Measurements from ENCODE around the gene PUM2. TPM values are rescaled to one million over a fixed set of nuclear protein-coding genes. Genes with fewer than 3 reads are reported as not detected.

Gene PUM2
- total and polyA plus RNA-seq, 2 of the 13 experiments (the other 11 are each of a cell fraction or from before 2014, with no cell fraction given), result 69.6 to 69.8 TPM

- TF ChIP-seq THAP7 (CRISPR knock-in tag; IDR thresholded peaks at IDR 0.05) (no peak), SCMH1 (CRISPR knock-in tag; IDR thresholded peaks at IDR 0.05; ENCODE audit: borderline replicate concordance) (no peak), YEATS4 (CRISPR knock-in tag; IDR thresholded peaks at IDR 0.05; ENCODE audit: borderline replicate concordance) (no peak), ARID5B (CRISPR knock-in tag; IDR thresholded peaks at IDR 0.05) (peak; percentile 21; the same call in 1 of the 2 replicates), SP140L (CRISPR knock-in tag; IDR thresholded peaks at IDR 0.05; ENCODE audit: borderline replicate concordance) (no peak), HNF1A (IDR thresholded peaks at IDR 0.05; ENCODE audit: low read depth) (no peak), HNF1A (CRISPR knock-in tag; IDR thresholded peaks at IDR 0.05; ENCODE audit: borderline replicate concordance) (peak; percentile 18; the same call in 1 of the 2 replicates), KDM2A (CRISPR knock-in tag; IDR thresholded peaks at IDR 0.05; ENCODE audit: borderline replicate concordance, low read depth) (0 out of 2 replicates have a peak, but pooled peaks have one; percentile 39), MXD4 (CRISPR knock-in tag; IDR thresholded peaks at IDR 0.05) (0 out of 2 replicates have a peak, but pooled peaks have one; percentile 38), ARID2 (CRISPR knock-in tag; IDR thresholded peaks at IDR 0.05; ENCODE audit: borderline replicate concordance) (0 out of 2 replicates have a peak, but pooled peaks have one; percentile 47), ZNF580 (CRISPR knock-in tag; IDR thresholded peaks at IDR 0.05; ENCODE audit: borderline replicate concordance, low read depth) (0 out of 2 replicates have a peak, but pooled peaks have one; percentile 39), ZBTB14 (CRISPR knock-in tag; IDR thresholded peaks at IDR 0.05) (no peak), ZNF670 (CRISPR knock-in tag; IDR thresholded peaks at IDR 0.05; ENCODE audit: borderline replicate concordance) (no peak), GABPB1 (CRISPR knock-in tag; IDR thresholded peaks at IDR 0.05) (peak; percentile 30; the same call in 1 of the 2 replicates), IRF9 (CRISPR knock-in tag; IDR thresholded peaks at IDR 0.05; ENCODE audit: borderline replicate concordance) (no peak), ATF7 (IDR thresholded peaks at IDR 0.05) (no peak), ATF7 (CRISPR knock-in tag; IDR thresholded peaks at IDR 0.05) (no peak), ZNF713 (CRISPR knock-in tag; IDR thresholded peaks at IDR 0.05) (no peak), ZSCAN30 (CRISPR knock-in tag; IDR thresholded peaks at IDR 0.05) (no peak)
Measured at GRCh38 chr2:20348542-20348941, 2.1 kb downstream of the PUM2 start (continued).
